NCI-H2196 (cell line): ENCODE results near the gene USP21.
A peak's percentile ranks its signal among the peaks of the same experiment; 100 is the strongest.
"Not testable (repeated sequence)": the region's sequence is repeated elsewhere in the genome, so short reads cannot be mapped to it uniquely, and the experiment has no call there.

Experiments
- DNase-seq: peaks from one replicate; lab custom pipeline; 2025; ENCODE audit not compliant: unreplicated experiment; lab: John Stamatoyannopoulos, UW

USP21 gene

GRCh38 chr1:161159087-161159912 lies at the start of gene USP21:
Gene USP21, plus strand, starts transcription at chr1:161159500. Its CDS starts 1,141 bp downstream, at chr1:161160641.
- peak; percentile 90 for DNase-seq

- no peak for DNase-seq
Observed at GRCh38 chr1:161111117-161111516, 48.2 kb upstream of the USP21 start.

- no peak for DNase-seq
Observed at GRCh38 chr1:161111527-161111926, 47.8 kb upstream of the USP21 start.

- no peak for DNase-seq
Observed at GRCh38 chr1:161113915-161114314, 45.4 kb upstream of the USP21 start.

- DNase-seq, result no peak
Observed at GRCh38 chr1:161114556-161114955, 44.7 kb upstream of the USP21 start.

GRCh38 chr1:161115132-161115711 lies 44.1 kb upstream of the USP21 start:
- DNase-seq, result peak; percentile 32

GRCh38 chr1:161115961-161116360 lies 43.3 kb upstream of the USP21 start:
- DNase-seq, result not testable (repeated sequence)

- DNase-seq, result peak; percentile 84
Observed at GRCh38 chr1:161117759-161118581, 41.3 kb upstream of the USP21 start, which contains the start of the genes NIT1 and PFDN2. Gene NIT1, plus strand, starts transcription at chr1:161118105. Its CDS starts 72 bp downstream, at chr1:161118177. Gene PFDN2, minus strand, starts transcription at chr1:161118037. Its CDS starts 11 bp downstream, at chr1:161118026.

GRCh38 chr1:161119092-161119903 lies 40.0 kb upstream of the USP21 start:
- DNase-seq, result peak; percentile 23

- DNase-seq, result no peak
Observed at GRCh38 chr1:161121042-161121650, 38.2 kb upstream of the USP21 start.

GRCh38 chr1:161121834-161122233 lies 37.5 kb upstream of the USP21 start:
- no peak for DNase-seq

GRCh38 chr1:161122967-161123366 lies 36.3 kb upstream of the USP21 start:
- DNase-seq, result no peak

GRCh38 chr1:161127649-161128048 lies 31.7 kb upstream of the USP21 start:
- no peak for DNase-seq

- no peak for DNase-seq
Observed at GRCh38 chr1:161128591-161129420, 30.5 kb upstream of the USP21 start.

- DNase-seq, result no peak
Observed at GRCh38 chr1:161130266-161130665, 29.0 kb upstream of the USP21 start.

- DNase-seq, result no peak
Observed at GRCh38 chr1:161131523-161132409, 27.5 kb upstream of the USP21 start.

GRCh38 chr1:161132410-161133219 lies 26.7 kb upstream of the USP21 start, which contains the start of gene DEDD:
Gene DEDD, minus strand, starts transcription at chr1:161132667. Its CDS starts 8,205 bp downstream, at chr1:161124462.
- peak; percentile 91 for DNase-seq
